ENCODE results near the gene EIF2B1.

The EIF2B1 gene

DNA sequence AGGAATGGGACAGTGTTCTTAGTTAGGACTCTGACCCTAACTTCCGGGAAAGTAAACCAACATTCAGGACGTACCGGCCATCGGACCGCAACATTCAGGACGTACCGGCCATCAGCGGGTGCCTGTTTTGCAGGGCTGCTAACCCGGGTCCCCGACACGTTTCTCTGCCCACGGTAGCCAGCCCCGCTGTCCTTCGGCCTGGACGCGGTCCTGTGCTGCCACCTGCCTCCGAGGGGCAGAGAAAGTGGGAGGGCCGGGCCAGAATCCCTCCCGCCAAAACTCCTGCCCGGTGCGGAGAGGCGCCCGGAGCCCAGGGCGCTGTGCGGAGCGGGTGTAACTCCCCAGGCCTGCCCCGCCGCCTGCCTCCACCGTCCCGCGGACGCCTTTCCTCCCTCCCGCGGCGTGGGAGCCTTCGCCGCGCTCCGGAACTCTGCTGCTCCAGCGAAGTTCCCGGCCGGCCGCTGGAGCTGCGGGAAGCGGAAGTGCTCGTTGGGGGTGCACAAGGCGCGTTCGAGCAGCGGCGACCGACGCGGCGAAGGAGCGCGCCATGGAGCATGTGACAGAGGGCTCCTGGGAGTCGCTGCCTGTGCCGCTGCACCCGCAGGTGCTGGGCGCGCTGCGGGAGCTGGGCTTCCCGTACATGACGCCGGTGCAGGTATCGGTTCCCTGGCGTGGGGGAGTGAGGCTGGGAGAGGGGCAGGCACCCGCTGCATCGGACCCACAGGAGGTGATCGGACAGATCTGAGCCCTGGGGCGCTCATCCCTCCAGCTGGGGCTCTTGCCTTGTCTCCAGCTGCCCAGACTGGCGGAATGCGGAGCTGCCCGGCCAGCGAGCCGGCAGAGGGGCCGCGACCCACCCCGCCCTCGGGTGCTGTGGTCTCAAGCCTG lies 31.6 kb downstream of the EIF2B1 start, which contains the start of gene DDX55:
DDX55 (plus strand) TSS at position 498 of the 888 bp plus-strand sequence; CDS start at position 548, 50 bp downstream.
- peak within 1 kb of the TSS; percentile 83 for H3K9ac ChIP-seq (ENCODE audit: low read length)
- no peaks in the 10 kb centered on the region for H3K9me3 ChIP-seq (replicated peaks; ENCODE audit: insufficient read depth, low read length)
- H2AFZ ChIP-seq (ENCODE audit: low read length): peak within 1 kb of the TSS; percentile 92
- peaks cover 44% of the 10 kb centered on the region for H3K79me2 ChIP-seq (ENCODE audit: low read length)
- H3K4me3 ChIP-seq (ENCODE audit: low read length): peak within 1 kb of the TSS; percentile 87
- H3K27me3 ChIP-seq (replicated peaks; ENCODE audit: insufficient read depth, low read length): no peaks in the 10 kb centered on the region
- TF ChIP-seq EZH2phosphoT487 (IDR thresholded peaks at IDR 0.05; ENCODE audit: low read length) (no peak), EZH2 (optimal IDR thresholded peaks at IDR 0.05; ENCODE audit: low read depth, low read length) (no peak)
- TF ChIP-seq, protein P1, sequence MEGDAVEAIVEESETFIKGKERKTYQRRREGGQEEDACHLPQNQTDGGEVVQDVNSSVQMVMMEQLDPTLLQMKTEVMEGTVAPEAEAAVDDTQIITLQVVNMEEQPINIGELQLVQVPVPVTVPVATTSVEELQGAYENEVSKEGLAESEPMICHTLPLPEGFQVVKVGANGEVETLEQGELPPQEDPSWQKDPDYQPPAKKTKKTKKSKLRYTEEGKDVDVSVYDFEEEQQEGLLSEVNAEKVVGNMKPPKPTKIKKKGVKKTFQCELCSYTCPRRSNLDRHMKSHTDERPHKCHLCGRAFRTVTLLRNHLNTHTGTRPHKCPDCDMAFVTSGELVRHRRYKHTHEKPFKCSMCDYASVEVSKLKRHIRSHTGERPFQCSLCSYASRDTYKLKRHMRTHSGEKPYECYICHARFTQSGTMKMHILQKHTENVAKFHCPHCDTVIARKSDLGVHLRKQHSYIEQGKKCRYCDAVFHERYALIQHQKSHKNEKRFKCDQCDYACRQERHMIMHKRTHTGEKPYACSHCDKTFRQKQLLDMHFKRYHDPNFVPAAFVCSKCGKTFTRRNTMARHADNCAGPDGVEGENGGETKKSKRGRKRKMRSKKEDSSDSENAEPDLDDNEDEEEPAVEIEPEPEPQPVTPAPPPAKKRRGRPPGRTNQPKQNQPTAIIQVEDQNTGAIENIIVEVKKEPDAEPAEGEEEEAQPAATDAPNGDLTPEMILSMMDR (IDR thresholded peaks at IDR 0.05; ENCODE audit: low read length): peak; percentile 30
- peak; percentile 79 for DNase-seq
- 0 out of 2 replicates have a peak, but pooled peaks cover 2% of the 10 kb centered on the region for H3K36me3 ChIP-seq (replicated peaks; ENCODE audit: insufficient read depth, low read length)
- H3K4me1 ChIP-seq (ENCODE audit: low read length): peaks cover 12% of the 10 kb centered on the region
- H3F3A ChIP-seq (ENCODE audit: insufficient read depth, low read length): peaks cover 9% of the 10 kb centered on the region
- peak within 1 kb of the TSS; percentile 73; the same call in 1 of the 2 replicates for H3K27ac ChIP-seq (ENCODE audit: low read length)
- no peaks in the 10 kb centered on the region for H3K9me2 ChIP-seq (replicated peaks; ENCODE audit: insufficient read depth, low read length)
- H4K20me1 ChIP-seq (ENCODE audit: insufficient read depth, low read length): peaks cover 3% of the 10 kb centered on the region; the same call in 1 of the 2 replicates
- peak within 1 kb of the TSS; percentile 76 for H3K4me2 ChIP-seq (ENCODE audit: low read depth, low read length)

DNA sequence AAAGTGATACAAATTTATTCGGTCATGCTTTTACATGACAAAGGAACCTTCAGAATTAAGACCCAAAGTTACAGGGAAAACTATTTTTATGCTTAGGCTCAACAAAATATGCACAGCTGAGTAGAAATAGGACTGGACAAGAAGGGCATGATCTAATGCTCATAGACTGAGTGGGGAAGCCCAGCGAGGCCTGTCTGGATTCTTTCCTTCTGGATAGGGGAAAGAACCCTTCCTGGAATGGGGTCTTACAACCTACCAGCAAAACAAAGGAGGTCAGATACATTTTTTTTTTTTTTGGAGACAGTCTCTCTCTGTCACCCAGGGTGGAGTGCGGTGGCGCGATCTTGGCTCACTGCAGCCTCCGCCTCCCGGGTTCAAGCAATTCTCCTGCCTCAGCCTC lies 33.8 kb downstream of the EIF2B1 start:
- Histone ChIP-seq H3K36me3 (replicated peaks; ENCODE audit: insufficient read depth, low read length) (no peaks in the 10 kb centered on the region), H3K9me3 (replicated peaks; ENCODE audit: insufficient read depth, low read length) (no peaks in the 10 kb centered on the region), H2AFZ (ENCODE audit: low read length) (no peak overlapping the region), H3F3A (ENCODE audit: insufficient read depth, low read length) (peaks cover 9% of the 10 kb centered on the region), H3K9me2 (replicated peaks; ENCODE audit: insufficient read depth, low read length) (no peaks in the 10 kb centered on the region), H3K4me1 (ENCODE audit: low read length) (peaks cover 15% of the 10 kb centered on the region), H3K4me2 (ENCODE audit: low read depth, low read length) (no peak overlapping the region), H3K9ac (ENCODE audit: low read length) (no peak overlapping the region), H4K20me1 (ENCODE audit: insufficient read depth, low read length) (peaks cover 3% of the 10 kb centered on the region; the same call in 1 of the 2 replicates), H3K27me3 (replicated peaks; ENCODE audit: insufficient read depth, low read length) (no peaks in the 10 kb centered on the region), H3K79me2 (ENCODE audit: low read length) (peaks cover 28% of the 10 kb centered on the region), H3K4me3 (ENCODE audit: low read length) (no peak overlapping the region), H3K27ac (ENCODE audit: low read length) (no peak overlapping the region)
- no peak for DNase-seq
- TF ChIP-seq, protein P1 (IDR thresholded peaks at IDR 0.05; ENCODE audit: low read length): no peak
- no peak for TF ChIP-seq EZH2 (optimal IDR thresholded peaks at IDR 0.05; ENCODE audit: low read depth, low read length)
- no peak for TF ChIP-seq EZH2phosphoT487 (IDR thresholded peaks at IDR 0.05; ENCODE audit: low read length)

DNA sequence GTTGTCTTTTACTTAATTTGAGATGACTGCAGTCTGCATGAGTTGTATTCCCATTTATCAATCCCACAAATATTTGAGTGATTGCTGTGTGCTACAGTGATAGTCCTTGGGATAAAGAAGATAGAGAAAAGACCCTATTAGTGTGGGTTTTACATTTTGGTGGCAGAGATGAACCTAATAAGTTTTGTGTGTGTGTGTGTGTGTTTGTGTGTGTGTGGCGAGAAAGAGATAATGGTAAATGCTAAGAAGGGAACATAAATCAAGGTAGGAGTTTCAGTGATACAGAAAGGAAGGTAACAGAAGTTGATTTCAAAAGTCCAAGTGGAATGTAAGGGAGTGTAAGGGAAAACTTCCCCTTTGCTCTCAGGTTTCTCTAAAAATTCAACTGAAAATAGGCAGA lies 34.2 kb downstream of the EIF2B1 start:
- Histone ChIP-seq H3K27ac (ENCODE audit: low read length) (no peak overlapping the region), H3F3A (ENCODE audit: insufficient read depth, low read length) (peaks cover 9% of the 10 kb centered on the region), H3K4me2 (ENCODE audit: low read depth, low read length) (no peak overlapping the region), H3K9me3 (replicated peaks; ENCODE audit: insufficient read depth, low read length) (no peaks in the 10 kb centered on the region), H3K9ac (ENCODE audit: low read length) (no peak overlapping the region), H3K4me3 (ENCODE audit: low read length) (no peak overlapping the region), H3K36me3 (replicated peaks; ENCODE audit: insufficient read depth, low read length) (no peaks in the 10 kb centered on the region), H3K4me1 (ENCODE audit: low read length) (peaks cover 15% of the 10 kb centered on the region), H3K79me2 (ENCODE audit: low read length) (peaks cover 23% of the 10 kb centered on the region), H3K27me3 (replicated peaks; ENCODE audit: insufficient read depth, low read length) (no peaks in the 10 kb centered on the region), H3K9me2 (replicated peaks; ENCODE audit: insufficient read depth, low read length) (no peaks in the 10 kb centered on the region), H4K20me1 (ENCODE audit: insufficient read depth, low read length) (peaks cover 3% of the 10 kb centered on the region; the same call in 1 of the 2 replicates), H2AFZ (ENCODE audit: low read length) (no peak overlapping the region)
- DNase-seq: no peak
- no peak for TF ChIP-seq EZH2phosphoT487 (IDR thresholded peaks at IDR 0.05; ENCODE audit: low read length)
- TF ChIP-seq, protein P1 (IDR thresholded peaks at IDR 0.05; ENCODE audit: low read length): no peak
- no peak for TF ChIP-seq EZH2 (optimal IDR thresholded peaks at IDR 0.05; ENCODE audit: low read depth, low read length)

Measured in MM.1S (cell line).